ENCODE data around the gene DPT. TPM values are rescaled to one million over a fixed set of nuclear protein-coding genes. Genes with fewer than 3 reads are reported as not detected.

DPT gene
- polyA plus RNA-seq, 1 donor from 2014 or later = not detected

GRCh38 chr1:168706391-168706992 lies 22.5 kb downstream of the DPT start:
- H3F3A ChIP-seq (ENCODE audit: insufficient read depth, low read length, poor library complexity, severe bottlenecking) = no peaks in the 10 kb centered on the region
- no peak overlapping the region for H2AFZ ChIP-seq (ENCODE audit: low read depth, low read length)
- no peaks in the 10 kb centered on the region for H3K27me3 ChIP-seq (ENCODE audit: insufficient read depth, low read depth, low read length)
- H3K4me2 ChIP-seq (ENCODE audit: low read length) = no peak overlapping the region
- H3K9me2 ChIP-seq (ENCODE audit: insufficient read depth, low read length) = no peaks in the 10 kb centered on the region
- H3K36me3 ChIP-seq (ENCODE audit: insufficient read depth, low read length) = no peaks in the 10 kb centered on the region
- no peak overlapping the region for H3K4me3 ChIP-seq (ENCODE audit: low read length)
- no peaks in the 10 kb centered on the region for H4K20me1 ChIP-seq (ENCODE audit: insufficient read depth)
- no peaks in the 10 kb centered on the region for H3K79me2 ChIP-seq (replicated peaks; ENCODE audit: insufficient read depth, low read length)
- H3K9me3 ChIP-seq (ENCODE audit: low read length) = no peaks in the 10 kb centered on the region
- no peak overlapping the region for H3K9ac ChIP-seq (ENCODE audit: low read length)
- no peak overlapping the region for H3K27ac ChIP-seq (ENCODE audit: low read length)
- TF ChIP-seq SMC3 (conservative IDR thresholded peaks at IDR 0.05; ENCODE audit: poor library complexity) (no peak), REST (IDR thresholded peaks at IDR 0.05; ENCODE audit: borderline replicate concordance) (no peak), MXI1 (conservative IDR thresholded peaks at IDR 0.05; ENCODE audit: poor library complexity, severe bottlenecking) (no peak), EP300 (conservative IDR thresholded peaks at IDR 0.05; ENCODE audit: poor library complexity, severe bottlenecking) (no peak), CTCF (IDR thresholded peaks at IDR 0.05; ENCODE audit: poor library complexity, severe bottlenecking) (no peak), TAF1 (IDR thresholded peaks at IDR 0.05; ENCODE audit: low read depth) (no peak), EZH2 (IDR thresholded peaks at IDR 0.05; ENCODE audit: borderline replicate concordance, insufficient read depth, low read length, poor library complexity, severe bottlenecking) (no peak), POLR2AphosphoS5 (IDR thresholded peaks at IDR 0.05) (no peak)

- Histone ChIP-seq H3K4me3 (ENCODE audit: low read length) (no peak overlapping the region), H3K36me3 (ENCODE audit: insufficient read depth, low read length) (no peaks in the 10 kb centered on the region), H3K9me2 (ENCODE audit: insufficient read depth, low read length) (no peaks in the 10 kb centered on the region), H3K4me2 (ENCODE audit: low read length) (no peak overlapping the region), H2AFZ (ENCODE audit: low read depth, low read length) (no peak overlapping the region), H3F3A (ENCODE audit: insufficient read depth, low read length, poor library complexity, severe bottlenecking) (no peaks in the 10 kb centered on the region), H3K79me2 (replicated peaks; ENCODE audit: insufficient read depth, low read length) (no peaks in the 10 kb centered on the region), H3K9ac (ENCODE audit: low read length) (no peak overlapping the region), H3K9me3 (ENCODE audit: low read length) (no peaks in the 10 kb centered on the region), H3K27me3 (ENCODE audit: insufficient read depth, low read depth, low read length) (no peaks in the 10 kb centered on the region), H4K20me1 (ENCODE audit: insufficient read depth) (no peaks in the 10 kb centered on the region), H3K27ac (ENCODE audit: low read length) (no peak overlapping the region)
- TF ChIP-seq REST (IDR thresholded peaks at IDR 0.05; ENCODE audit: borderline replicate concordance) = no peak
- TF ChIP-seq SMC3 (conservative IDR thresholded peaks at IDR 0.05; ENCODE audit: poor library complexity) = no peak
- no peak for TF ChIP-seq TAF1 (IDR thresholded peaks at IDR 0.05; ENCODE audit: low read depth)
- no peak for TF ChIP-seq CTCF (IDR thresholded peaks at IDR 0.05; ENCODE audit: poor library complexity, severe bottlenecking)
- TF ChIP-seq EP300 (conservative IDR thresholded peaks at IDR 0.05; ENCODE audit: poor library complexity, severe bottlenecking) = no peak
- no peak for TF ChIP-seq RAD21 (conservative IDR thresholded peaks at IDR 0.05)
- no peak for TF ChIP-seq MXI1 (conservative IDR thresholded peaks at IDR 0.05; ENCODE audit: poor library complexity, severe bottlenecking)
- TF ChIP-seq POLR2AphosphoS5 (IDR thresholded peaks at IDR 0.05) = no peak
- no peak for TF ChIP-seq EZH2 (IDR thresholded peaks at IDR 0.05; ENCODE audit: borderline replicate concordance, insufficient read depth, low read length, poor library complexity, severe bottlenecking)
These were observed 28.3 kb downstream of the DPT start for GRCh38 chr1:168700575-168701268.

Measured in neural cell (in vitro differentiated cells).